HG02588 (cell line): Measurements from ENCODE around the gene GHRL.

Experiments used
- ATAC-seq: cut with Tn5 transposase; IDR thresholded peaks from one replicate; pipeline ENCODE4 v1.9.1; 2021; ENCODE audit warnings: mild to moderate bottlenecking, moderate library complexity; ENCODE audit not compliant: unreplicated experiment

The GHRL gene

GRCh38 chr3:10328460-10329071 is 35.8 kb upstream of the GHRL start:
- ATAC-seq: no peak

GRCh38 chr3:10327592-10327991 is 34.8 kb upstream of the GHRL start:
- ATAC-seq: no peak

GRCh38 chr3:10322352-10322710 is 29.6 kb upstream of the GHRL start:
- no peak for ATAC-seq

- ATAC-seq: no peak
Observed at GRCh38 chr3:10321630-10322351, 29.0 kb upstream of the GHRL start.

GRCh38 chr3:10320320-10320677 is 27.6 kb upstream of the GHRL start:
- ATAC-seq: no peak

- no peak for ATAC-seq
Observed at GRCh38 chr3:10319804-10320203, 27.1 kb upstream of the GHRL start.

GRCh38 chr3:10319251-10319650 is 26.5 kb upstream of the GHRL start:
- ATAC-seq: no peak

GRCh38 chr3:10317961-10318350 is 25.2 kb upstream of the GHRL start:
- no peak for ATAC-seq

- no peak for ATAC-seq
Observed at GRCh38 chr3:10317311-10317960, 24.7 kb upstream of the GHRL start.

GRCh38 chr3:10315771-10316344 is 23.1 kb upstream of the GHRL start:
- ATAC-seq: no peak

GRCh38 chr3:10315101-10315500 is 22.4 kb upstream of the GHRL start:
- ATAC-seq: no peak

GRCh38 chr3:10312861-10313260 is 20.1 kb upstream of the GHRL start:
- ATAC-seq: no peak

GRCh38 chr3:10312391-10312790 is 19.6 kb upstream of the GHRL start:
- no peak for ATAC-seq

GRCh38 chr3:10311710-10312109 is 19.0 kb upstream of the GHRL start:
- ATAC-seq: no peak

- no peak for ATAC-seq
Observed at GRCh38 chr3:10310578-10310977, 17.8 kb upstream of the GHRL start.

- no peak for ATAC-seq
Observed at GRCh38 chr3:10309736-10310135, 17.0 kb upstream of the GHRL start.

GRCh38 chr3:10308678-10309077 is 15.9 kb upstream of the GHRL start:
- ATAC-seq: no peak

- no peak for ATAC-seq
Observed at GRCh38 chr3:10306156-10306555, 13.4 kb upstream of the GHRL start.

GRCh38 chr3:10305331-10305902 is 12.7 kb upstream of the GHRL start:
- no peak for ATAC-seq

GRCh38 chr3:10304905-10305304 is 12.2 kb upstream of the GHRL start:
- no peak for ATAC-seq

GRCh38 chr3:10303785-10304184 is 11.0 kb upstream of the GHRL start:
- no peak for ATAC-seq

- no peak for ATAC-seq
Observed at GRCh38 chr3:10303105-10303504, 10.4 kb upstream of the GHRL start.
